Keratinocyte (primary cell): ENCODE data around the gene MALAT1.

Experiments used
- EZH2 ChIP-seq: IDR thresholded peaks from one replicate; pipeline ENCODE4 v1.6.1; 2012; ENCODE audit warnings: inconsistent platforms, mild to moderate bottlenecking, low read length, moderate library complexity
- TF ChIP-seq, protein P1 (sequence below), 3 experiments: IDR thresholded peaks in 1 of 3; conservative IDR thresholded peaks in 1 of 3; optimal IDR thresholded peaks in 1 of 3; 2 replicates in 2 of 3; 3 replicates in 1 of 3; pipeline versions ENCODE3 to v1.5.1; 2011; ENCODE audit warnings: low read length in 3 of 3, mild to moderate bottlenecking in 3 of 3, moderate library complexity in 2 of 3, control low read depth in 1 of 3, inconsistent platforms in 1 of 3; ENCODE audit not compliant: insufficient read depth in 2 of 3; ENCODE audit errors: extremely low read depth in 1 of 3

GRCh38 chr11:65486570-65487466 is 12.0 kb upstream of the MALAT1 start:
- no peak for TF ChIP-seq EZH2
- TF ChIP-seq, protein P1, sequence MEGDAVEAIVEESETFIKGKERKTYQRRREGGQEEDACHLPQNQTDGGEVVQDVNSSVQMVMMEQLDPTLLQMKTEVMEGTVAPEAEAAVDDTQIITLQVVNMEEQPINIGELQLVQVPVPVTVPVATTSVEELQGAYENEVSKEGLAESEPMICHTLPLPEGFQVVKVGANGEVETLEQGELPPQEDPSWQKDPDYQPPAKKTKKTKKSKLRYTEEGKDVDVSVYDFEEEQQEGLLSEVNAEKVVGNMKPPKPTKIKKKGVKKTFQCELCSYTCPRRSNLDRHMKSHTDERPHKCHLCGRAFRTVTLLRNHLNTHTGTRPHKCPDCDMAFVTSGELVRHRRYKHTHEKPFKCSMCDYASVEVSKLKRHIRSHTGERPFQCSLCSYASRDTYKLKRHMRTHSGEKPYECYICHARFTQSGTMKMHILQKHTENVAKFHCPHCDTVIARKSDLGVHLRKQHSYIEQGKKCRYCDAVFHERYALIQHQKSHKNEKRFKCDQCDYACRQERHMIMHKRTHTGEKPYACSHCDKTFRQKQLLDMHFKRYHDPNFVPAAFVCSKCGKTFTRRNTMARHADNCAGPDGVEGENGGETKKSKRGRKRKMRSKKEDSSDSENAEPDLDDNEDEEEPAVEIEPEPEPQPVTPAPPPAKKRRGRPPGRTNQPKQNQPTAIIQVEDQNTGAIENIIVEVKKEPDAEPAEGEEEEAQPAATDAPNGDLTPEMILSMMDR (optimal IDR thresholded peaks at IDR 0.05 in 1 of 3, IDR thresholded peaks at IDR 0.05 in 1 of 3, conservative IDR thresholded peaks at IDR 0.05 in 1 of 3; ENCODE audit: extremely low read depth in 1 of 3, insufficient read depth in 2 of 3, low read length in 3 of 3), result no peak
